ENCODE data around the gene PHTF2.

The PHTF2 gene

GRCh38 chr7:77881871-77882270 is 83.3 kb downstream of the PHTF2 start:
- DNase-seq (ENCODE audit: extremely low spot score) = no peak
- CTCF ChIA-PET = interaction anchor here (0.6 to 0.7 kb wide), 2 partner anchors 9 to 69 kb away, joined by 3 read pairs; no protein-coding TSS in a partner anchor
- no peak for TF ChIP-seq TARDBP (IDR thresholded peaks at IDR 0.05)
- no peak for TF ChIP-seq SP1 (IDR thresholded peaks at IDR 0.05)
- POLR2A ChIA-PET = no interaction called here

- DNase-seq (ENCODE audit: extremely low spot score) = no peak
- no peak for TF ChIP-seq SUZ12 (IDR thresholded peaks at IDR 0.05)
- TF ChIP-seq ARNT (IDR thresholded peaks at IDR 0.05) = no peak
- CTCF ChIA-PET = no interaction called here
- POLR2A ChIA-PET = interaction anchor here (1.0 kb wide), 1 partner anchor 29 kb away, joined by 3 read pairs; no protein-coding TSS in a partner anchor
These were observed 86.6 kb downstream of the PHTF2 start for GRCh38 chr7:77885155-77885554.

DNA sequence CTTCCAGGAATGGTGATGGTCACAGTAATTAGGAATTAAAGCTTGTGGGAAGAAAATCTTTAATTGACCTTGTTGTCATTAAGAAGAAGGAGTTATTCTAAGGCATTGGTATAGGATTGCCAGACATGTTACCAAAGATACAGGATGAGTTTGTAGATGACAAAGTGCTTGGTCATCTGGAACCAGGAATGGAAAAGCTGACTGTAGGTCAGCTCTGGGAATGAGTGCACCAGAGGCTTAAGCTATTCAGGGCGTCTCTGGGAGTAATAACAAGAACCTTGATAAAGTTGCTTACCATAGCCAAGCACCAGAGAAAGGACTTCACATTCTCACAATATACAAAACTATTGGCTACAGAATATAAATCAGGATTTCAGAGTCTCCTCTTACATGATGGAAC is 89.0 kb downstream of the PHTF2 start:
- no peak for DNase-seq (ENCODE audit: extremely low spot score)
- TF ChIP-seq PKNOX1 (IDR thresholded peaks at IDR 0.05) (no peak), SP1 (IDR thresholded peaks at IDR 0.05) (no peak), ZNF384 (IDR thresholded peaks at IDR 0.05) (no peak), BHLHE40 (IDR thresholded peaks at IDR 0.05; ENCODE audit: borderline replicate concordance) (no peak), SUZ12 (IDR thresholded peaks at IDR 0.05) (no peak), ELF4 (IDR thresholded peaks at IDR 0.05) (no peak), ARNT (IDR thresholded peaks at IDR 0.05) (no peak), FOXM1 (IDR thresholded peaks at IDR 0.05; ENCODE audit: borderline replicate concordance) (no peak)
- ChIA-PET CTCF (no interaction called here), POLR2A (no interaction called here)

DNA sequence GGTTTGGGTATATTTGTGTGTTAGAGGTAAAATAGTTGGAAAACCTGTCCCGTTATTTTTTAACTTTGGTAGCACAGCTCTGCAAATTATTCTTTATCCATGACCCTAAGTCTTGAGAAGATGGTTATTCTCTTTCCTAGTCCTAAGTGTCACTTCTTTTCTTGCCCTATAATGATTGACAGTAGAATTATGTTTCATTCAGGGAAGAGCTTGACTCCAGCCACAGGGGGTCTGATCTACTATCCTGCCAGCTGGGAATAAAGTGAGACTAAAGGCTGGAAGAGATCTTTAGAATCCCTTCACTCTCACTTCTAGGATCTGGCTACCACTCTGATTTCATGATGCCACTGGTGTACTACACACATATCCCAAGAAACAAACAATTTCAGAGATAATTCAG is 90.4 kb downstream of the PHTF2 start:
- POLR2A ChIA-PET = no interaction called here
- TF ChIP-seq FOXK2 (IDR thresholded peaks at IDR 0.05) (no peak), ARNT (IDR thresholded peaks at IDR 0.05) (no peak), LEF1 (IDR thresholded peaks at IDR 0.05; ENCODE audit: borderline replicate concordance) (no peak), L3MBTL2 (conservative IDR thresholded peaks at IDR 0.05) (no peak), FOXM1 (IDR thresholded peaks at IDR 0.05; ENCODE audit: borderline replicate concordance) (no peak), SUZ12 (IDR thresholded peaks at IDR 0.05) (no peak), CTBP1 (IDR thresholded peaks at IDR 0.05; ENCODE audit: borderline replicate concordance) (no peak), BHLHE40 (IDR thresholded peaks at IDR 0.05; ENCODE audit: borderline replicate concordance) (no peak), SP1 (IDR thresholded peaks at IDR 0.05) (no peak), ZNF384 (IDR thresholded peaks at IDR 0.05) (no peak), NFRKB (IDR thresholded peaks at IDR 0.05) (no peak), ELF4 (IDR thresholded peaks at IDR 0.05) (no peak), HDGF (IDR thresholded peaks at IDR 0.05; ENCODE audit: borderline replicate concordance) (no peak), PKNOX1 (IDR thresholded peaks at IDR 0.05) (no peak), FOXA1 (IDR thresholded peaks at IDR 0.05) (no peak), TARDBP (IDR thresholded peaks at IDR 0.05) (no peak)

GRCh38 chr7:77893813-77894212 is 95.2 kb downstream of the PHTF2 start:
- POLR2A ChIA-PET = no interaction called here
- no peak for DNase-seq (ENCODE audit: extremely low spot score)
- CTCF ChIA-PET = no interaction called here
- no peak for TF ChIP-seq PKNOX1 (IDR thresholded peaks at IDR 0.05)
- TF ChIP-seq TARDBP (IDR thresholded peaks at IDR 0.05) = no peak
- no peak for TF ChIP-seq CTBP1 (IDR thresholded peaks at IDR 0.05; ENCODE audit: borderline replicate concordance)
- no peak for TF ChIP-seq ARNT (IDR thresholded peaks at IDR 0.05)
- TF ChIP-seq BHLHE40 (IDR thresholded peaks at IDR 0.05; ENCODE audit: borderline replicate concordance) = no peak
- TF ChIP-seq SP1 (IDR thresholded peaks at IDR 0.05) = no peak
- no peak for TF ChIP-seq ELF4 (IDR thresholded peaks at IDR 0.05)
- TF ChIP-seq LEF1 (IDR thresholded peaks at IDR 0.05; ENCODE audit: borderline replicate concordance) = no peak
- TF ChIP-seq FOXK2 (IDR thresholded peaks at IDR 0.05) = no peak
- TF ChIP-seq L3MBTL2 (conservative IDR thresholded peaks at IDR 0.05) = no peak
- no peak for TF ChIP-seq FOXA1 (IDR thresholded peaks at IDR 0.05)
- TF ChIP-seq HDGF (IDR thresholded peaks at IDR 0.05; ENCODE audit: borderline replicate concordance) = no peak

More for the DNA sequence above, 90.4 kb downstream of the PHTF2 start:
- no peak for DNase-seq (ENCODE audit: extremely low spot score)
- CTCF ChIA-PET = no interaction called here

DNA sequence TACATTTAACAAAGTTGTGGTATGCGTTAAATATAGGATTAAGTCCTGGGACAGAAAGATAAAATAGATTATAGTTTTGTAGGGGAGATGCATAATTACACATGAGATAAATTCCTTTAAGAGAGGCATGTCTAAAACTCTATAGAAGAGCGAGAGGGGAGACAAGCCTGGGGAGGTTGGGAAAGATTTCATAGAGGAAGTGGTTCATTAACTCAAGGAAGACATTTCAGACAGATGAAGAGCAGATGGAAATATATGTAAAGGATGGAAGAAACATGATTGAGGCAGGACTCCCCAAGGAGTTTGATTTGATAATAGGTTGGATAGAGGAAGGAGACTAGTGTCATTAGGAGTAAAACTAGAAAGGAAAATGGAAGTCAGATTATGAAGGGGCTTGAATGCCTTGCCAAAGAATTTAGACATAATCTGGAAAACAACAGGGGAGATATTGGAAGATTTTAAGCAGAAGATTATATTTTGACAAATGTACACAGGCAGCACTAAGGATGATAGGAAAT is 96.1 kb downstream of the PHTF2 start:
- POLR2A ChIA-PET = no interaction called here
- TF ChIP-seq FOXA1 (IDR thresholded peaks at IDR 0.05) (no peak), HDGF (IDR thresholded peaks at IDR 0.05; ENCODE audit: borderline replicate concordance) (no peak), ZNF384 (IDR thresholded peaks at IDR 0.05) (no peak), SUZ12 (IDR thresholded peaks at IDR 0.05) (no peak), PKNOX1 (IDR thresholded peaks at IDR 0.05) (no peak), NFRKB (IDR thresholded peaks at IDR 0.05) (no peak), ARNT (IDR thresholded peaks at IDR 0.05) (no peak), L3MBTL2 (conservative IDR thresholded peaks at IDR 0.05) (no peak), CTBP1 (IDR thresholded peaks at IDR 0.05; ENCODE audit: borderline replicate concordance) (no peak), ELF4 (IDR thresholded peaks at IDR 0.05) (no peak), BHLHE40 (IDR thresholded peaks at IDR 0.05; ENCODE audit: borderline replicate concordance) (no peak), FOXM1 (IDR thresholded peaks at IDR 0.05; ENCODE audit: borderline replicate concordance) (no peak), TARDBP (IDR thresholded peaks at IDR 0.05) (no peak), FOXK2 (IDR thresholded peaks at IDR 0.05) (no peak), SP1 (IDR thresholded peaks at IDR 0.05) (no peak), LEF1 (IDR thresholded peaks at IDR 0.05; ENCODE audit: borderline replicate concordance) (no peak)

More for the DNA sequence above, 96.1 kb downstream of the PHTF2 start:
- no peak for DNase-seq (ENCODE audit: extremely low spot score)
- CTCF ChIA-PET = no interaction called here

Measured in HEK293T (cell line).